PC-3 (cell line): ENCODE data around the gene KRTAP10-11.

ENCODE experiments used
- CTCF ChIP-seq: fragments of 300-600 bp; sonication (generic); conservative IDR thresholded peaks from 2 replicates; pipeline ENCODE4 v1.5.1; 2017; ENCODE audit warnings: antibody characterized with exemption, low read depth, mild to moderate bottlenecking, low read length
- EZH2phosphoT487 ChIP-seq: fragments of 300-600 bp; sonication (generic); IDR thresholded peaks from 2 replicates; pipeline ENCODE4 v1.6.1; 2018; ENCODE audit warnings: mild to moderate bottlenecking, antibody characterized with exemption, low read length, borderline replicate concordance

- TF ChIP-seq EZH2phosphoT487 (no peak), CTCF (peak; percentile 47)
These were observed 27.7 kb upstream of the KRTAP10-11 start for GRCh38 chr21:44618504-44618903.
